Activated T-cell treated with anti-CD3 and anti-CD28 coated beads for 24 hours (primary cell): ENCODE data around the gene FKRP.
A peak's percentile ranks its signal among the peaks of the same experiment; 100 is the strongest.
"Not testable (repeated sequence)": the region's sequence is repeated elsewhere in the genome, so short reads cannot be mapped to it uniquely, and the experiment has no call there.

ENCODE experiments used
- DNase-seq: peaks from one replicate; pipeline ENCODE4 v3.0.0-alpha.2; 2020; ENCODE audit warnings: low read depth

FKRP gene, protein sequence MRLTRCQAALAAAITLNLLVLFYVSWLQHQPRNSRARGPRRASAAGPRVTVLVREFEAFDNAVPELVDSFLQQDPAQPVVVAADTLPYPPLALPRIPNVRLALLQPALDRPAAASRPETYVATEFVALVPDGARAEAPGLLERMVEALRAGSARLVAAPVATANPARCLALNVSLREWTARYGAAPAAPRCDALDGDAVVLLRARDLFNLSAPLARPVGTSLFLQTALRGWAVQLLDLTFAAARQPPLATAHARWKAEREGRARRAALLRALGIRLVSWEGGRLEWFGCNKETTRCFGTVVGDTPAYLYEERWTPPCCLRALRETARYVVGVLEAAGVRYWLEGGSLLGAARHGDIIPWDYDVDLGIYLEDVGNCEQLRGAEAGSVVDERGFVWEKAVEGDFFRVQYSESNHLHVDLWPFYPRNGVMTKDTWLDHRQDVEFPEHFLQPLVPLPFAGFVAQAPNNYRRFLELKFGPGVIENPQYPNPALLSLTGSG

DNA sequence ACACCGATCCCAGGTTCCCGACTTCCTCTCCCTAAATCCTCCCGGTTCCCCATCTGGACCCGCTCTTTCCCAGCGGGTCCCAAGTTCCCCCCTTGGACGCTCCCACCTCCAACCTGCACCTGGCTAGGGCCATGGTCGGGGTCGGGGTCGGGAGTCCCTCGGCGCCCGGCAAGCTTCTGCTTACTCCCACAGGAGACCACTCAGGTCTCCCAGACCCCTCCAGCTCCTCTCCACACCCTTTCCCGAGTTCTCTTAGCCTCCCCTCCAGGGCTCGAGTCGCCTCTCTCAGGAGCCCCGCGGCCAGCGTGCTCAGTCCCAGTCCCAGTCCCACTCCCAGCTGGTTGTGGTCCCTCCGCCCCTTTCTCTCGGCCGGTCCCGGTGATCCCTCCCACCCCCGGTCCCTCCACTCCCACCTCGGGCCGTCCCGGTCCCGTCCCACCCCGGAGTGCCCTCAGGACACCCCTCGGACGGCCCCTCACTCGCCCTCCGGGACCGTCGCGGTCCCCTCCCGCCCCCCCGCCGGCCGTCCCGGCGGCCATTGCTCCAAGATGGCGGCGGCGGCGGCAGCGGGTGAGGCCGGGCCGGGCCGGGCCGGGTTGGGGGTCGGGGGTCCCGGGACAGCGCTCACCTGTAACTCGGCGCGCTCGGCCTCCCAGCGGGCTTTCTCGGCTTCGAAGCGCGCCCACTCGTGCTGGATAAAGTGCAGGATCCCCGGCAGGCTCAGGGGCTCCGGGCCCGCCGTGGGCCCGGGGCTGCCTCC, at the start of gene FKRP:
FKRP (plus strand) TSS at position 537 of the 760 bp plus-strand sequence. CDS start 9,394 bp downstream, outside the sequence.
- DNase-seq, result no peak

DNA sequence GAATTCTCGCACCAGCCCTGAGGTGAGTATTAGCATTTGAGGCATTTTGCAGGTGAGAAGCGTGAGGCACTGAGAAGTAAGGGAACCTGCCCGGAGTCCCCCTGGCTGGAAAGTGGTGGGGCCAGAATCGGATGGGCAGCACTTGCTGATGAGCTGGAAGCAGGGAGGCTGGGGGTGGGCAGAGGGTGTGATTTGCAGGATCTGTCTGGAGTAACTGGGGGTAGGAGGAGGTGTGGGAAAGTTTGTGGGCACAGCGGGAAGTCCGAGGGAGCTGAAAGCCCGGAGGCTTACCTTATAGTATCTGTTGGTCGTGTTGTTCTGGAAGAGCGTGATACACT, 49.0 kb upstream of the FKRP start:
- no peak for DNase-seq

DNA sequence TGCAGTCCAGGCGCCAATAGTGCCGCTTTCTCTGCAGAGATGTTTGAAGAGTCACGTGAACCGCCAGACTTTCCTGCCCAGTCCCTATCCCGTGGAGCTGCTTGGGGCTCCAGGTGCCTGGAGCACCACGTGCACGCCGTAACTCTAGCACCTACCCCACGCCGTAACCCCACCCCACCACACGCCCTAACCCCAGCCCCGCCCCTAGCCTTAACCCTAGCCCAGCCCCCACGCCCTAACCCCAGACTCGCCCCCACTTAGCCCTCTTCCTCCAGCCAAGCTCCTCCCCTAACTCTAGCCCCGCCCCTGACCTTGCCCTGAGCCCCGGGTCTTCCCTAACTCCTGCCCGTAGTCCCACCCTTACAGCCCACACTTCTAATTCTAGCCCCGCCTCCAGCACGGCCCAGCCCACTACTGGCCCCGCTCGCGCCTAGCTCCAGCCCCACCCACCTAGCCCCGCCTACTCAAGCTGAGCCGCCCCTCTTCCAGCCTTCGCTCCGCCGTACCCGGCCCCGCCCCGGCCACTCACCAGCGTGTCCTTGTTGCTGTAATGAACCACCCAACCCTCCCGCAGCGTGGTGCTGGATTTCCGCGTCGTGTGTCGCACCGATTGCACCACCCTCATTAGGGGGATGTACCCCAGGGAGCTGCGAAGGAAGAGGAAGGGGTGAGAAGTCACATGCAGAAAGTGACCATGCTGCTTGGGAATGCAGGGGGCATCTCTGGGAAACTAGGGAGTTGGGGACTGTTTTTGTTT, 48.5 kb upstream of the FKRP start:
- DNase-seq, result peak; percentile 6

DNA sequence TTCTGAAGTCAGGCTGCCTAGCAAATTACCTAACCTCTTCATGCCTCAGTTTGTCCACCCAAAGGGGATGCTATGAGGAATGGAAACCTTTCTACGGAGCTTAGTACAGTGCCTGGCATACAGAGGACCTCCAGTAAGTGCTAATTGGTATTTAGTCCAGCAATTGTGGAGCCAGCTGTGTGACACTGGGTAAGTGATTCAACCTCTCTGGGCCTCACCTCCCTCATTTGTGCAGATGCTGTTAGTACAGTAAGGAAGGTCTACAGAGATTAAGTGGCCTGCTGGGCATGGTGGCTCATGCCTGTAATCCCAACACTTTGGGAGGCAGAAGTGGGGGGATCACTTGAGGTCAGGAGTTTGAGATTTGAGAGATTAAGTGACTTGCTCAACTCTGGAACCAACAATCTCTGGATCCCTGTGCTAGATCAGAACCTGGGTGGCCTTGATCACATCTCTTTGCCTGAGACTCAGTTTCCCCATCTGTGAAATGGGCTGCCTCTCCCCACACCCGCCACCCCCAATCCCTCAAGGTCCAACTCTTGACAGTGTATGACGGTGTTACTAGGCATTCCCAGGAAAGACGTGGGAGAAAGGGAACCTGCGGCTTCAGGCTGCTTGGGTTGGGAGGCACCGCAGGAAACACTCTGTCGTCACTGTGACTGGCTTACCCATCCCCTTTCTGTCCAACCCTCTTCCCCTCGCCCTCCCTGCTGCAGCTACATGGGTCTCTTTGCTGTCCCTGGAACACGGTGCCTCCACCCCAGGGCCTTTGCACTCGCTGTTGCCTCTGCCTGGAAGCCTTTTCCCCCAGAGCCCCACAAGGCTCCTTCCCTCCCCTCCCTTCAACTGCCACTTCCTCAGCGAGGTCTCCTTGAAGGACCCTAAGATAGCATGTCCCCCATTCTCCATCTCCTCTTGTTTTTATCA, 47.2 kb upstream of the FKRP start:
- DNase-seq, result no peak

DNA sequence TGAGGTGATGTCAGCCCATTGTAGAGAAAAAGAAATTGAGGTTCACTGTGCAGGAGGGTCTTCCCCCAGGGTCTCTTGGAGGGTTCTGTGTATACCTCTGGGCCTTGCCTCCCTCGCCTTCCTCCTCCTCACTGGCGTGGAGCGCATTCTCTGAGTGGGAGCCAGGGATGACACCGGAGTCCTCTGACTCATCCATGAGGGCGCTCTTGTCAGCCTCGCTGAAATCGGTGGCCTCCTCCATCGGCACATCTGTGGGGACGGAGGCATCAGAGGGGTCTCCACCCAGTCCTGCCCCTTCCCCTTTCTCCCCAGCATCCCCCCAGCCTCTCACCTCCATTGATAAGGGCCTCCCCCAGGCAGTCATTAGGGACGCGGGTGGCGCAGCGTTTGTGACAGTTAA, 45.2 kb upstream of the FKRP start:
- no peak for DNase-seq

DNA sequence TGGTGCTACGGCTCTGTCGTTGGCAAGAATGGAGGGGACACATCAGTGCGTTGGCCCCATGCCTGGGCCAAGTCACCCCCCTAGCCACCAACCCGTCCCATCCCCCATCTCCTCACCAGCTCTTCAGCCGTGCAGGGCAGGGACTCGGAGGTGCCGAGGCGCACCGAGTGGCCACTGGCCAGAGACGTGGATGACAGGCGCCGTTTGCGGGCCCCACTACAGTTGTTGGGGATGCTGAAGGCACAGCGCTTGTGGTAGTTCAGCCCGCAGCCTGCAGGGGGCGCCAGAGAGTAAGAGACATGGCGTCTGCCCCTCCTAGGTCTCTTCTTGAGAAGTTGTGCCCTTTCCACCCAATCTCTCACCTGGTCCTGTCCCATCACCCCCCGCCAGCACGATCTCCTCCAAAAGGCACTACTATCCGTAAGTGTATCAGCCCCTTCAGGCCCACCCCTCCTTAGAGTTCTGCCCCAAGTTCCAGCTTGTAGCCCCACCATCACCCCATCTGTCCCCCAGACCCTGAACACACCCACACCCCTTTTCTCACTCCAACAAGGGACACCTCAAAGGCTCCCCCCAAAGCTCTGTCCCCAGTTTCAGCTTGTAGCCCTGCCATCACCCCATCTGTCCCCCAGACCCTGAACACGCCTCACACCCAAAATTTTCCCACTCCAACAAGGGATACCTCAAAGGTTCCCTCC, 41.3 kb upstream of the FKRP start:
- peak; percentile 78 for DNase-seq

DNA sequence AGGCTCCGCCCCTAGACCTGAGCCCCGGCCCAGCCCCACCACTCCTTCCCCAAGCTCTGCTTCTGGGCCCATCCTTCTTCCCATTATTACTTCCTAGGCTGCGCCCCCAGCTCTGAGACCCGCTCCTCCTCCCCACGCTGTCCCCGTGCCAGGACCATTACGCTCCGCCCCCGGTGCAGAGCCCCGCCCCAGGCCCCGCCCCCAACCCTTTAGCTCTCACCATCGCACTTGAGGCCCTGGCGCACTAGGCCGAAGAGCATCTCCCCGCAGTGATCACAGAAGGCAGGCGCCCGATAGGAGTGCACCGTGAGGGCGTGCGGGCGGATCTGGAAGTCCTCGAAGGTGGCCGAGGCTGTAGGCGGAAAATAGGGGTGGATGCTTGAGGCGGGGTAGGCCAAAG, 35.2 kb upstream of the FKRP start:
- no peak for DNase-seq

DNA sequence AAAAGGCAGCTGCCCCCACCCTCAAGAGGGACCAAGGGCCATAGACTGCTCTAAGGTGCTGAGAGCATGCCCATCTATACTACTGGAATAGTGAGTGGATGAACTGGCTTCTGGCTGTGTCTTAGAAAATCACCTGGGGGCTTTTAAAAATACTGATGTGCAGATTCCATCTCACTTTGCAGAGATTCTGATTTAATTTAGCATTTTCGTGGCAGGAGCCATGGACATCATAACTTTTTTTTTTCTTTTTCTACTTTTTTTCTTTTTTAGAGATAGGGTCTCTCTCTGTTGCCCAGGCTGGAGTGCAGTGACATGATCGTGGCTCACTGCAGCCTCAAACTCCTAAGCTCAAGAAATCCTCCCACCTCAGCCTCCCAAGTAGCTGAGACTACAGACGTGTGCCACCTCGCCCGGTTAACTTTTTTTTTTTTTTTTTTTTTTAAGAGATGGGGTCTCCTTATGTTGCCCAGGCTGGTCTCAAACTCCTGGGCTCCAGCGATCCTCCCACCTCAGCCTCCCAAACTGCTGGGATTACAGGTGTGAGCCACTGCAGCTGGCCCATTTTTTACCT, 33.0 kb upstream of the FKRP start:
- DNase-seq, result not testable (repeated sequence)

DNA sequence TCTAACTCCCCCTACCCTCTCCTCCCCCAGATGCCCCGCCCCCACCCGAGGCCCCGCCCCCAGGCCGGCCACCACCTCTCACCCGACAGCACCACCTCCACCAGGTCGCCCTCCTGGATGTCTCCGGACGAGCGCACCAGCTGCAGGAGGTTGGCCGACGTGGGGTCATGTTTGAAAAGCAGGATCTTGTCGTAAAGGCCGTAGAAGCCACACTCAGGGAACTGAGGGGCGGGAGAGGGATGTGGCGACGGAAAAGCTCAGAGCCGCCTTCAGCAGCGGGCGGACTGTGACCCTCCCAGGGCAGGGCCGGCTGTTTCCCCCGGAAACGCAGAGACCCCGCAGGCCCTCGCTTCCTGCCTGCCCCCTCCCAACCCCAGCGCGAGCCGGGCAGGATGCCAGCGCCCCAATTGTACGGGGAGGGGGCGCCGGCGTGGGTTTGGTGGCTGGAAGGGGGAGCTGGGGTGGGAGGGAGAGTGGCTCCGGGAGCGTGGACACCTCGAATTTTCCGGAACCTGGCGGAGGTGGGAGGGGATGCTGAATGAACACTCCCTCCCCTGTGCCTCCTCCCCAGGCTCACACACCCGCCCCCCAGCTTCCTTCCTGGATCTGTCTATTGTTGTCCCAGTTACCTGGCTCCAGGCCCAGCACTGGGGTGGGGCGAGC, 31.9 kb upstream of the FKRP start:
- peak; percentile 55 for DNase-seq

DNA sequence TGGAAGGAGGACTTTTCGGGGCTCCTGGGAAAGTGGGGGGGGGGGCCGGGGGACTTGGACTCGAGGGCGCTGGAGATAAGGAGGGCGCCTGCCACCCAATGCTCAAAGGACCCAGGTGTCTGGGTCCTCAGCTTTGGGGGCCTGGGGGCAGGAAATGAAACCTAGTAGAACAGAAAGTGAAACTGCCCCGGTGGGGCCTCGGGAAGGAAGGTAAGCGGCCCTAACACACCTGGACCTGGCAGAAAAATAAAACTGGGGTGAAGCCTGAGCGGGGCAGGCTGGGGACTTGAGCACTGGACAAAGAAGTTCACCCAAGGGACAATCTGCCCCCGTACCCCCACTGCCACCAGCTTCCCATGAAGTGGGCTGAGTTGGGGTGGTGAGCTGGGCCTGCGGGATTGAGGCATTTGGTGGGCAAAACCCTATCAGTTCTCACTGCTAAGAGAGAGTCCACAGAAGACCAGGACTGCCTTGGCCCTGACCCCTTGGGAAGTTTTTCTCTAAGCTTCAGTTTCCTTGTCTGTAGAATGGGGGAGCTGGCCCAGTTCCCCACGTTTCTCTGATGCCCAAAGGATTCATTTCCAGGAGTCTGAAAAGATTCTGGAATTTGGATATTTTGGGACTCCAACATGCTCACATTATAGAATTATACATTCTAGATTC, 31.3 kb upstream of the FKRP start:
- peak; percentile 28 for DNase-seq

DNA sequence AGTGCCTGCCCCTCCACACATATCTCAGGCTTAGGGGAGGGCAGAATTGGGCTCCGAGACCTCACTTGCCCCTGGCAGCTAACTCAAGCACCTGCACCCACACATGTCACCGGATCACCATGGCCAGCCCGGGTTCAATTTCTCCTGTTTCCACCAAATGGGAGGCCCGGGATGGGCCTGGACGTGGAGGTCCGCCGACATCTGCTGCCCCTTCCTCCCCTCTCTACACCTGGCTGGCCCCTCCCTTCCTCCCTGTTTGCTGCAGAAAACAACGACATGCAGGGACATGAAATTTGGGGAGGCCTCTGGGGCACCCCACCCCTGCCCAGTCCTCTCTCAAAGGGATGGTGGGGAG, 30.3 kb upstream of the FKRP start:
- DNase-seq, result no peak

DNA sequence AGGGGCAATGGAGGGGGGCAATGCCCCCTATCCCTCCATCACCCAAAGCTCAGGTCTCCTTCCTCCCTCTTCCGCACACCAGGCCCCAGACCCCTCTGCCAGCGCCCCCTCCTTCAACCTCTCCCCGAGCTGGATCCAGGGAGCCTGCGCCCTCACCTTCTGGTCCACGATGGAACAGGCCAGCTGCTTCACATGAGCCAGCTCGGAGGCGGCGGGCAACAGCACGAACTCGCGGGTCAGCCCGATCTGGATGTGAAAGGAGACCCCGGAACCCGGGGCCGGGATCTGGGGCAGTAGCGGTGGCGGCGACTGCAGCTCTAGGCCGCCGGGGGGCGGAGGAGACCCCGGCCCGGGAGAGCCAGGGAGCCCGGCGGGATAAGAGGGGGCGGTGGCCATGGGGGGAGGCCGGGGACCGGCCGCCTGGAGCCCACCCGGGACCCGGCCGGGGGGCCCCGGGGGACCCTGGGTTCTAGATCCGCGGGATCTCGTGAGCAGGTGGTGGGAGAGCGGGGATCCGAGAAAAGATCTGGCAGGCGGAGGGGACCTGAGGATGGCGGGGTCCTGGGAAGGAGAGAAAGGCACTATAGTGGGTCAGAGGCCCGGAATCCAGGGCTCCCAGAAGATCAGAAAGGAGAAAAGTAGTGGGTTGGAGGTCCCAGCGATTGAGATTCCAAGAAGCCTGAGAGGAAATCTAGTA, 29.7 kb upstream of the FKRP start:
- peak; percentile 2 for DNase-seq

DNA sequence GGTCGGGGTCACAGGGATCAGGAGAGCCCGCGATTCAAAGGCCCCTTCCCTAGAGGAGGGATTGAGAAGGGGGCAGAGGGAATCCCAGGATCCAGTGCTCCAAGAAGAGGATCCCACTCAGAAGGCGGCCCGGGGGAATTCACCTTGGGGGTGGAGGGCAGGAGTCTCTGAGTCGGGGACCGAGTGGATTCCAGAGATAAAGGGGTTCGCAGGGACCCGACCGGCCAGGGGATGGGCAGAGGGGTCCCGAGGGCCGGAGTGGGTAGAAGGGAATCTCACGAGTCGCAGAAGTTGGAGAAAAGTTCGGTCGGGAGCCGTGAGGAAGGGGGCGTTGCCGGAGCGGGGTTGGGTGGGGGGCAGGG, 29.2 kb upstream of the FKRP start:
- DNase-seq, result no peak

DNA sequence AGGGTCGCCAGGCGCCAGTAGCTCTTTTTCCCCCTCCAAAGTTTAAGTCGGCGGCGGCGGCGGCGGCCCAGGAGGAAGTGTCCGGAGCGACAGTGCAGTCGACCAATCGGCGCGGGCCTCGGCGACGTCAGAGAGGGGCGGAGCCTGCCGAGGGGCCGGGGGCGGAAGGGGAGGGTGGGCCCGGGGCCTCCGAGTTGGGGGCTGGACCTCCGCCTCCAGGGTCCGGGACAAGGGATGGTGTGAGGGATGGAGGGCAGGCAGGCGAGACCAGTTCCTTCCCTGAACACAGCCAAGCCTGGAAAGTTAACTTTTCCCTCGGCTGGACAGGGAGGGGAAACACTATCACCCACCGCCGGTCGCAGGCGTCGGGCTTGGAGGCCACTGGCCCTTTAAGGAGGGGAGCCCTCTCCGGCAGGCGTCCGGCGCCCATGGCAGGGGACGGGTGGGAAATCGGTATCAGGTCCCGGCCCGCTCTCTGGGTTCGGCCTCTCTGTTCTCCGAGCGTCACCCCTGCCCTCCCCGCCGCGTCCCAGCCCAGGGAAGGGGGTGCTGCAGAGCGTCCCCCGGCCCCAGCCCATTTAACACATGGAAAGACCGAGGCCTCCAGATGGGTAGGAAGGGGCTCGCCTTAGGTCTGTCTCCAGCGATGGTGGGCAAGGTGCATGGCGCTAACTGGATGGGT, 28.7 kb upstream of the FKRP start, which contains the start of gene PRKD2:
PRKD2 (minus strand) TSS at position 81 of the 682 bp plus-strand sequence. CDS start 744 bp downstream, outside the sequence.
- DNase-seq, result peak; percentile 83

DNA sequence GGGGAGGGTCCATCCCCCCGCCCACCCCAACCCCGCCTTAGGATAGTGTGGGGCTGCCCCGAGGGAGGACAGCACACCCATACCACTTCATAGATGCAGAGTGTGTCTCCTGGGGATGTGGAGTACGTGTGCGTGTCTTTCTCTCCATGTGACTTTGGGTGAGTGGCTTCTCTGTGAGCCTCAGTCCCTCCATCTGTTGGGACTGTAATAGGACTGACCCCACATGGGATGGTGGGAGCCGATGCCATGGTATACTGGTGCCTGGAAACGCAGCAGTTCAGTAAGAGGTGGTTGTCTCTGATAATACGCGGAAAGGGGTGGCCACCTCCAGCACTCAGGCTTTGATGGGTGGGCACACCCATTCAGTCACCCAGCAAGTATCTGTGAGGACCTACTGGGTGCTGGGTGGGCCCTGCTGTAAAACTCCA, 28.1 kb upstream of the FKRP start:
- DNase-seq, result peak; percentile 11

DNA sequence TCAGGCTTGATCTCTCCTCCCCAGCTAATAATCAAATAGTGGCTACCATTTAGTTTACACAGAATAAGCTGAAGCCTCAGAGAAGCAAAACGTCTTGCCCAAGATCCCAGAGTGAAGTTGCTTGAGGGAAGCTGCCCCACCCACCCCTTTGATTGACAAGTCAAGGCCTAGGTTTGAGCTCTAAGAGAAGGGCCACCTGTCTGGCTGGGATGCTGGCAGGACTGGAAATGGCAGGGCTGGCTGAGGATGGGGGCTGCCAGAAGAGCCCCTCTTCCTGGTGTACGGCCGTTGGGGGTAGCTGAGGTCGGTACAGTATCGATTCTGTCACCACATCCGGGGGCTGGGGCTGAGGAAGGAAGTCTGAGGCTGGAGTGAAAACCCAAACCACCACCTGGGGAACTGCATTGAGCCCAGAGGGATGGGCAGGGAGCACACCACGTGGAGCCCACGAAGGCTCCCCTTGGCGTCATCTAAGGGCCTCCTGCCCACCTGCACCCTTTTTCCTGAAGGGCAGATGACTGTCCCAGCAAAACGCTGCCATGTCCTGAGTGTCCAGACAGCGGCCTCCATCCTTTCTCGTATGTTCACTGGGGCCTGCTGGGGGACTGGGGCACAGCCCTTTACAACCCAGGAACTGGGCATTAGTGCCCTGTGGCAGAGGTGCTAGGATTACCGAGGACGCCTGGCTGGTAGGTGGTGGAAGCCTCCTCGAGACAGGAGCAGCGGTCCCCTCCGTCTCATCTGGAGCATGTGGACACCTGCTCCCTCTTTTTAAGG, 27.5 kb upstream of the FKRP start:
- peak; percentile 35 for DNase-seq

DNA sequence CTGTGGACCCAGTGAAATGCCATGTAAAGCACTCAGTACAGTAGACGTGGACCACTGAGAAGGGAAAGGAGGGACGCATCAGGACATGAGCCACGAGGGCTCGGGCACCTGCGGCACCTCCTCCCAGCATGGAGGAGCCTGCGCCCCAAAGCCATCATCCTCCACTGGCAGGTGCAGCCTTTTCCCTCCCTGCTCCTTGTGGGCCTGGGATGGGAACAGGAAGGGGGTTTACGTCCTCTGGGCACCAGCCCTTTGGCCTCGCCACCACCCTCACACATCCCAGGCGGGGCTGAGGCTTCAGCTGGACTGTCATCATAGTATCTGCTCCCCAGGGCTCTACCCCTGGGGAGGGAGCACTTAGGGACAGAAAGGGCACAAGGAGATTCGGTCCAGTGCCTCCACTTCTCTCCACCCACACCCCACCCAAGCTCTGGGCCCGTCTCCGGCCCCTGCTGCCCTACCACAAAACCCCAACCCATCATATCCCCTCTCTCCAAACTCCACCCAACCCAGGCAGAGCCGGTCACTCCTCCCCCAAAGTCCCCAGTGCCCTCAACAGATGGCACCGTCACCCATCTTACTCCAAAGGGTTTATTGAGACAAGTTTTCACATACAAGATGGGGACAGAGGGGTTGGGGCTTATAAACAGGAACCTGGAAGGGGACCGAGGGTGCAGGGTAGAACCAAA, 26.8 kb upstream of the FKRP start:
- no peak for DNase-seq
